Ishikawa (cell line): ENCODE data around the gene ZBTB49.

Experiments used
- CEBPB ChIP-seq: IDR thresholded peaks from 2 replicates; pipeline ENCODE4 v1.6.1; 2012
- CREB1 ChIP-seq: IDR thresholded peaks from 2 replicates; pipeline ENCODE4 v1.6.1; 2012; ENCODE audit warnings: low read depth
- EGR1 ChIP-seq: IDR thresholded peaks from 2 replicates; pipeline ENCODE4 v1.6.1; 2012
- EP300 ChIP-seq: IDR thresholded peaks from 2 replicates; pipeline ENCODE4 v1.6.1; 2012; ENCODE audit warnings: borderline replicate concordance
- NFIC ChIP-seq: IDR thresholded peaks from 2 replicates; pipeline ENCODE4 v1.6.1; 2012
- RAD21 ChIP-seq: IDR thresholded peaks from 2 replicates; pipeline ENCODE4 v1.6.1; 2012; ENCODE audit warnings: low read depth
- TAF1 ChIP-seq: IDR thresholded peaks from 2 replicates; pipeline ENCODE4 v1.6.1; 2012; ENCODE audit warnings: low read depth, mild to moderate bottlenecking
- TCF12 ChIP-seq: IDR thresholded peaks from 2 replicates; pipeline ENCODE4 v1.6.1; 2012; ENCODE audit warnings: low read depth
- TEAD4 ChIP-seq: IDR thresholded peaks from 2 replicates; pipeline ENCODE4 v1.6.1; 2012
- YY1 ChIP-seq: IDR thresholded peaks from 2 replicates; pipeline ENCODE4 v1.6.1; 2012; ENCODE audit warnings: low read depth
- TF ChIP-seq, protein P1 (sequence below): IDR thresholded peaks from 2 replicates; pipeline ENCODE4 v1.6.1; 2012; ENCODE audit warnings: low read depth, mild to moderate bottlenecking
- TF ChIP-seq, protein P2 (sequence below): IDR thresholded peaks from 2 replicates; pipeline ENCODE4 v1.6.1; 2012
- TF ChIP-seq, protein P3 (sequence below): IDR thresholded peaks from 2 replicates; pipeline ENCODE4 v1.6.1; 2012

DNA sequence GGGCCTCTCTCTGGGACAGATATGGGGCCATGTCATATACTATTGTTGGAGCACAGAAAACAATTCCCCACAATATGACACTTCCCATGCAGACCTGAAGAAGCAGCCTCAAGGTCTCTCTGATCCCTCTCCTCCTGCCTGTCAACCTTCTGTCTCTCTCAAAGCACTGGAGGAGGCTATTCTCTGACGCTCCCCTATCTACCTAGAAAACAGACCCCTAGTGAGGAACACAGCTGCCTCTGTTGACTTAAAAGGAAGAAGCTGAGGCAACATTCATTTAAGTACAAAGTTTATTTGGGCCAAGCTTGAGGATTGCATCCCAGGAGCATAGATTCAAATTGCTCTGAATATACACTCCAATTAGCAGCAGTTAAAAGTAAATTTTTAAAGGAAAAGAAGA lies 57.5 kb downstream of the ZBTB49 start:
- TF ChIP-seq TAF1 (no peak), RAD21 (no peak), TCF12 (no peak), CEBPB (no peak), EP300 (no peak), CREB1 (no peak), YY1 (no peak), NFIC (no peak), TEAD4 (no peak), EGR1 (no peak)
- TF ChIP-seq, protein P1, sequence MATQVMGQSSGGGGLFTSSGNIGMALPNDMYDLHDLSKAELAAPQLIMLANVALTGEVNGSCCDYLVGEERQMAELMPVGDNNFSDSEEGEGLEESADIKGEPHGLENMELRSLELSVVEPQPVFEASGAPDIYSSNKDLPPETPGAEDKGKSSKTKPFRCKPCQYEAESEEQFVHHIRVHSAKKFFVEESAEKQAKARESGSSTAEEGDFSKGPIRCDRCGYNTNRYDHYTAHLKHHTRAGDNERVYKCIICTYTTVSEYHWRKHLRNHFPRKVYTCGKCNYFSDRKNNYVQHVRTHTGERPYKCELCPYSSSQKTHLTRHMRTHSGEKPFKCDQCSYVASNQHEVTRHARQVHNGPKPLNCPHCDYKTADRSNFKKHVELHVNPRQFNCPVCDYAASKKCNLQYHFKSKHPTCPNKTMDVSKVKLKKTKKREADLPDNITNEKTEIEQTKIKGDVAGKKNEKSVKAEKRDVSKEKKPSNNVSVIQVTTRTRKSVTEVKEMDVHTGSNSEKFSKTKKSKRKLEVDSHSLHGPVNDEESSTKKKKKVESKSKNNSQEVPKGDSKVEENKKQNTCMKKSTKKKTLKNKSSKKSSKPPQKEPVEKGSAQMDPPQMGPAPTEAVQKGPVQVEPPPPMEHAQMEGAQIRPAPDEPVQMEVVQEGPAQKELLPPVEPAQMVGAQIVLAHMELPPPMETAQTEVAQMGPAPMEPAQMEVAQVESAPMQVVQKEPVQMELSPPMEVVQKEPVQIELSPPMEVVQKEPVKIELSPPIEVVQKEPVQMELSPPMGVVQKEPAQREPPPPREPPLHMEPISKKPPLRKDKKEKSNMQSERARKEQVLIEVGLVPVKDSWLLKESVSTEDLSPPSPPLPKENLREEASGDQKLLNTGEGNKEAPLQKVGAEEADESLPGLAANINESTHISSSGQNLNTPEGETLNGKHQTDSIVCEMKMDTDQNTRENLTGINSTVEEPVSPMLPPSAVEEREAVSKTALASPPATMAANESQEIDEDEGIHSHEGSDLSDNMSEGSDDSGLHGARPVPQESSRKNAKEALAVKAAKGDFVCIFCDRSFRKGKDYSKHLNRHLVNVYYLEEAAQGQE = no peak
- TF ChIP-seq, protein P2, sequence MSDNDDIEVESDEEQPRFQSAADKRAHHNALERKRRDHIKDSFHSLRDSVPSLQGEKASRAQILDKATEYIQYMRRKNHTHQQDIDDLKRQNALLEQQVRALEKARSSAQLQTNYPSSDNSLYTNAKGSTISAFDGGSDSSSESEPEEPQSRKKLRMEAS = no peak
- TF ChIP-seq, protein P3, sequence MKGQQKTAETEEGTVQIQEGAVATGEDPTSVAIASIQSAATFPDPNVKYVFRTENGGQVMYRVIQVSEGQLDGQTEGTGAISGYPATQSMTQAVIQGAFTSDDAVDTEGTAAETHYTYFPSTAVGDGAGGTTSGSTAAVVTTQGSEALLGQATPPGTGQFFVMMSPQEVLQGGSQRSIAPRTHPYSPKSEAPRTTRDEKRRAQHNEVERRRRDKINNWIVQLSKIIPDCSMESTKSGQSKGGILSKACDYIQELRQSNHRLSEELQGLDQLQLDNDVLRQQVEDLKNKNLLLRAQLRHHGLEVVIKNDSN = no peak
